ENCODE results near the gene SSBP3.

DNA sequence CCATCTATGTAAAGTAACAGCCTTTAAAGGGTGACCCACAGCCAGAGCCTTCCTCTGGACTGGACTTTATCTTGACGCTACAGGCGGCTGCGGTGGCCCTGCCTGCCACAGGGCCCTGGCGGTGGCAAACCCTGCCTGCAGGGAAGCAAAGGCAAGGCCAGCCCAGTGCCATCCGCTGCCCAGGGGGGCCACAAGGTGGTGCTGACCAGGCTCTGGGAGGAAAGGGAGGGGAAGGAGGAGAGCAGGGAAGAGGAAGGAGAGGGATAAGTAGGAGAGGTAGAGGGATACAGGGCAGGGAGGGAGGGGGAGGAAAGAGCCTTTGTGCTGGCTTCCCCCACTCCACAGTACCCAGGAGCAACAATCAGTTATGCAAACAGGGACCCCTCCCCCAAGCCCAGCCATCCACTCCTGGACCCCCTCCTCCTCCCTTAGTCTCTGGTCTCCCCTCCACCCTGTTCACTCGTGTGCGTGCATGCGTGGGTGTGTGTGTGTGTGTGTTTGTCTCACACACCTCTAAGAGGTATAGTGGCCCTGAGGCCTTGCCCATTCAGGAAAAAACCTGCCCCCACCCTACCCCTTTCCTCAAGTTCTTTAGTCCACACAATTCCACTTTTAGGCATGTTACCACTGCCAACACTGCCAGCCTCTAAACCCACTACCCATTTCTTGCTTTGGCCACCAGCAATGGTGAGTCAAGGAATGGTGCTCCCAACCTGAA lies 30.3 kb downstream of the SSBP3 start:
- TF ChIP-seq, protein P1, sequence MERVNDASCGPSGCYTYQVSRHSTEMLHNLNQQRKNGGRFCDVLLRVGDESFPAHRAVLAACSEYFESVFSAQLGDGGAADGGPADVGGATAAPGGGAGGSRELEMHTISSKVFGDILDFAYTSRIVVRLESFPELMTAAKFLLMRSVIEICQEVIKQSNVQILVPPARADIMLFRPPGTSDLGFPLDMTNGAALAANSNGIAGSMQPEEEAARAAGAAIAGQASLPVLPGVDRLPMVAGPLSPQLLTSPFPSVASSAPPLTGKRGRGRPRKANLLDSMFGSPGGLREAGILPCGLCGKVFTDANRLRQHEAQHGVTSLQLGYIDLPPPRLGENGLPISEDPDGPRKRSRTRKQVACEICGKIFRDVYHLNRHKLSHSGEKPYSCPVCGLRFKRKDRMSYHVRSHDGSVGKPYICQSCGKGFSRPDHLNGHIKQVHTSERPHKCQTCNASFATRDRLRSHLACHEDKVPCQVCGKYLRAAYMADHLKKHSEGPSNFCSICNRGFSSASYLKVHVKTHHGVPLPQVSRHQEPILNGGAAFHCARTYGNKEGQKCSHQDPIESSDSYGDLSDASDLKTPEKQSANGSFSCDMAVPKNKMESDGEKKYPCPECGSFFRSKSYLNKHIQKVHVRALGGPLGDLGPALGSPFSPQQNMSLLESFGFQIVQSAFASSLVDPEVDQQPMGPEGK (CRISPR knock-in tag; IDR thresholded peaks at IDR 0.05; ENCODE audit: borderline replicate concordance), result no peak
- no peak for TF ChIP-seq ZNF70 (CRISPR knock-in tag; IDR thresholded peaks at IDR 0.05)

All from SK-N-SH treated with all-trans-retinoic acid at 6 μM for 48 hours (cell line).